Measurements from ENCODE around the gene FBXO24. TPM values are rescaled to one million over a fixed set of nuclear protein-coding genes. Genes with fewer than 3 reads are reported as not detected.

FBXO24 gene
- total RNA-seq, 2 donors from 2014 or later, result 1.5 to 5.6 TPM

- no peaks in the 10 kb centered on the region for H3K36me3 Mint-ChIP-seq (ENCODE audit: low read depth)
- peaks cover 4% of the 10 kb centered on the region for H3K4me1 Mint-ChIP-seq
- no peak overlapping the region for H3K27ac Mint-ChIP-seq
- no peaks in the 10 kb centered on the region for H3K27me3 Mint-ChIP-seq
- no peaks in the 10 kb centered on the region for H3K9me3 Mint-ChIP-seq
- H3K4me3 Mint-ChIP-seq, result peak overlapping the region; percentile 86
- peak; percentile 46 for ATAC-seq (replicated peaks)
Measured at GRCh38 chr7:100604976-100605911, 19.1 kb downstream of the FBXO24 start.

DNA sequence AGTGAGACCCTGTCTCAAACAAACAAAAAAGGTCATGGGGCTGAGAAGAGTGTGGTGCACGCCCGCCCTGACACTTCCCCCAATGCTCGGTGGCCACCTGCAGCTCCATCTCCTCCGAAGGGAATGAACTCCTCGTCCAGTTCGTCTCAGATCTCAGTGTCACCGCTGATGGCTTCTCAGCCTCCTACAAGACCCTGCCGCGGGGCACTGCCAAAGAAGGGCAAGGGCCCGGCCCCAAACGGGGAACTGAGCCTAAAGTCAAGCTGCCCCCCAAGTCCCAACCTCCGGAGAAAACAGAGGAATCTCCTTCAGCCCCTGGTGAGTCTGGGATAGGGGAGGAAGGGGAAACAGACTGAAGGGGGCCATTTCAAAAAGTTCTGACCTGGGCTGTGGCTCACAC lies 20.2 kb downstream of the FBXO24 start:
- Mint-ChIP-seq H3K4me1 (peaks cover 4% of the 10 kb centered on the region), H3K27me3 (no peaks in the 10 kb centered on the region), H3K27ac (no peak overlapping the region), H3K36me3 (ENCODE audit: low read depth) (no peaks in the 10 kb centered on the region), H3K4me3 (peak overlapping the region; percentile 86), H3K9me3 (no peaks in the 10 kb centered on the region)
- ATAC-seq (replicated peaks), result no peak

DNA sequence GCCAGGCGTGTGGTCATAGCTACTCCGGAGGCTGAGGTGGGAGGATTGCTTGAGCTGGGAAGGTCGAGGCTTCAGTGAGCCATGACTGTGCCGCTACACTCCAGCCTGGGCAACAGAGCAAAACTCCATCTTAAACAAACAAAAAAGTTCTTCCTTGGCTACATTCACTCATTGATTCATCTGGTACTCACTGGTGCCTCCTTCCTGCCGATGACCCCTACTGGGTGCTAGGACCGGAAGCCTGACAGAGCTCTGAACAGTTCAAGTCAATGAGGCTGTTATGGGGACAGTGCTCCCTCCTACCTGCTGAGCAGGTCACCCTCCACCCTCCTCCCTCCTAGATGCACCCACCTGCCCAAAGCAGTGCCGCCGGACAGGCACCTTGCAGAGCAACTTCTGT lies 21.0 kb downstream of the FBXO24 start:
- Mint-ChIP-seq H3K9me3 (no peaks in the 10 kb centered on the region), H3K4me3 (no peak overlapping the region), H3K27ac (no peak overlapping the region)

GRCh38 chr7:100609958-100610357 lies 23.8 kb downstream of the FBXO24 start:
- no peak overlapping the region for H3K27ac Mint-ChIP-seq
- peaks cover 6% of the 10 kb centered on the region for H3K36me3 Mint-ChIP-seq (ENCODE audit: low read depth)
- H3K27me3 Mint-ChIP-seq, result no peaks in the 10 kb centered on the region
- no peak for ATAC-seq (replicated peaks)
- peak overlapping the region; percentile 92 for H3K4me3 Mint-ChIP-seq
- no peaks in the 10 kb centered on the region for H3K9me3 Mint-ChIP-seq
- H3K4me1 Mint-ChIP-seq, result peaks cover 6% of the 10 kb centered on the region

More for the DNA sequence above, 21.0 kb downstream of the FBXO24 start:
- no peak for ATAC-seq (replicated peaks)
- Mint-ChIP-seq H3K36me3 (ENCODE audit: low read depth) (peaks cover 5% of the 10 kb centered on the region), H3K27me3 (no peaks in the 10 kb centered on the region), H3K4me1 (peaks cover 4% of the 10 kb centered on the region)

- H3K36me3 Mint-ChIP-seq (ENCODE audit: low read depth), result peaks cover 6% of the 10 kb centered on the region
- H3K27ac Mint-ChIP-seq, result peak within 1 kb of the TSS; percentile 95
- H3K9me3 Mint-ChIP-seq, result no peaks in the 10 kb centered on the region
- ATAC-seq (replicated peaks), result peak; percentile 93
- H3K4me3 Mint-ChIP-seq, result peak within 1 kb of the TSS; percentile 92
- peaks cover 6% of the 10 kb centered on the region for H3K4me1 Mint-ChIP-seq
- no peaks in the 10 kb centered on the region for H3K27me3 Mint-ChIP-seq
Measured at GRCh38 chr7:100611983-100612729, 26.0 kb downstream of the FBXO24 start, which contains the start of gene MOSPD3. Gene MOSPD3, plus strand, starts transcription at chr7:100612540. Its CDS starts 252 bp downstream, at chr7:100612792.

- Mint-ChIP-seq H3K27me3 (no peaks in the 10 kb centered on the region), H3K4me1 (peaks cover 6% of the 10 kb centered on the region), H3K36me3 (ENCODE audit: low read depth) (peaks cover 6% of the 10 kb centered on the region), H3K4me3 (peak overlapping the region; percentile 92), H3K27ac (peak overlapping the region; percentile 95), H3K9me3 (no peaks in the 10 kb centered on the region)
- ATAC-seq (replicated peaks), result peak; percentile 1
Measured at GRCh38 chr7:100612730-100613390, 26.7 kb downstream of the FBXO24 start.

DNA sequence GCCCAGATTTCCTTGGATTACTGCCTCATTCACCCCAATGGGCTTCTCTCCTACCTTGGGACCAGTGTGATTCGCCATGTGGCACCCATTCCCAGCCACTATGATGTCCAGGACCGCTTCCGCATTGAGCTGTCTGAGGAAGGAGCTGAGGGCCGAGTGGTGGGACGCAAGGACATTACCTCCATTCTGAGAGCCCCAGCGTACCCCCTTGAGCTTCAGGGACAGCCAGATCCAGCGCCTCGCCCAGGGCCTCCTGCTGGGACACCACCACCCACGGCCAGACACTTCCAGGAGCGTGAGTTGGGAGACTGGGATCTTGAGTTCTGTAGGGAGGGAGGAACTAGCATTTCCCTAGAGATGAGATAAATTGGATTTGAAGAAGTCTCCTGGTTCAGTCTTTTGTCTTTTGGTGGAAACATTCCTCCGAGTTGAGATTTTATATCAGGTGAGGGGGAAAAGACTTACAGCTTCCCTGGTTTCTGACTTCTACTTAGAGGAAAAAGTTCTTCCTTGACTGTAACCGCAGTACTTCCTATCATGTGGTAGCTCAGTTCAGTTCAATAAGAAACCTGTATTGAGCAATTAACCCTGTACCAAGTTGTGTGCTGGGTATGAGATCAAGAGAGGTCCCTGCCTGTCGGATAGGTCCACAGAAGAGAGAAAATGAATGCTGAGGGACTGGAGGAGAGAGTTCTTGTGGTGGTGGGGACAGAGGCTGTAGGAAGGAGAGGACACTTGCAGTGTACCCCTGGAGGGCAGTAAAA lies 27.5 kb downstream of the FBXO24 start:
- Mint-ChIP-seq H3K4me3 (peak overlapping the region; percentile 92), H3K36me3 (ENCODE audit: low read depth) (peaks cover 6% of the 10 kb centered on the region), H3K4me1 (peaks cover 6% of the 10 kb centered on the region), H3K27me3 (no peaks in the 10 kb centered on the region), H3K9me3 (no peaks in the 10 kb centered on the region), H3K27ac (peak overlapping the region; percentile 10)
- ATAC-seq (replicated peaks), result no peak

GRCh38 chr7:100614308-100614861 lies 28.3 kb downstream of the FBXO24 start:
- Mint-ChIP-seq H3K4me3 (peak overlapping the region; percentile 92), H3K4me1 (peaks cover 6% of the 10 kb centered on the region), H3K27me3 (no peaks in the 10 kb centered on the region), H3K27ac (peak overlapping the region; percentile 10), H3K36me3 (ENCODE audit: low read depth) (peaks cover 6% of the 10 kb centered on the region), H3K9me3 (no peaks in the 10 kb centered on the region)
- ATAC-seq (replicated peaks), result no peak

DNA sequence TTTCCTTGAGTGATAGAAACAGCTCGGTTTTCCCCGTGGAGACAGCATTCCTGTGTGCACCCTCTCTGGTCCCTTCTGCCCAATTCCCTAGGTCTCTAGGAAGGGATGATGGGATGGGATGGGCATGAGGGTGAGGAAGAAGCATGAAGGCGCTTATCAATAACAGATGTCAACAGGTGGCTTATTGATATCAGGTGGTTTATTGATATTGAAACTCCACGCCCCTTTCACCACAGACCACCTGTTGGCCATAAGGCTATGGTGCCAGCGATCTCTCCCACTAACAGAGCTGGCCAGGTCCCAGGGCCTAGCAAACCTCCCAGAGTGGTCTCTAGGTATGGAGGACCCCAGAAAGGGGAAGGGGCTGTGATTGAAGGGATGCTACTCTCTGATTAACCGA lies 34.1 kb downstream of the FBXO24 start:
- Mint-ChIP-seq H3K4me1 (peaks cover under 1% of the 10 kb centered on the region), H3K27me3 (no peaks in the 10 kb centered on the region), H3K9me3 (no peaks in the 10 kb centered on the region), H3K27ac (no peak overlapping the region), H3K4me3 (no peak overlapping the region), H3K36me3 (ENCODE audit: low read depth) (peaks cover 14% of the 10 kb centered on the region)
- ATAC-seq (replicated peaks), result no peak

DNA sequence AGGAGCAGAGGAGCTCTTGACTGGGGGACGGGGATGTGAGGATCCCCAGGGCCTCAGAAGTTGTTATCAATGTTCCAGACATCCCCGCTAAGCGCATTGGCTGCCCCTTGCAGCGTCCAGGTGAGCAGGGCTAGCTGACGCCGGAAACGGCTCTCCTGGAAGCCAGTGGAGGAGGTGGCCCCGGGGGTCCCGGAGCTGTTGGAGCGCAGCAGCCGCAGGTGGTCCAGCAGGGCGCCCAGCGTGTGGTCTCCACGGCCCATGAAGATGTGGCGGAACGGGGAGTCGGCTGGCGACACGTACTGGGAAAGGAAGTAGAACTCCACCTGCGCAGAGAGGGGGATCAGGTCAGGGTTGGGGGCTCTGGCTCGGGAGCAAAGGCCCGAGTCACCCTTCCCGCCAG lies 34.7 kb downstream of the FBXO24 start:
- H3K4me1 Mint-ChIP-seq, result peaks cover 6% of the 10 kb centered on the region
- H3K27me3 Mint-ChIP-seq, result no peaks in the 10 kb centered on the region
- H3K36me3 Mint-ChIP-seq (ENCODE audit: low read depth), result peaks cover 14% of the 10 kb centered on the region

GRCh38 chr7:100621554-100621953 lies 35.4 kb downstream of the FBXO24 start:
- no peak overlapping the region for H3K27ac Mint-ChIP-seq
- no peak overlapping the region for H3K4me3 Mint-ChIP-seq
- H3K4me1 Mint-ChIP-seq, result peaks cover 8% of the 10 kb centered on the region
- no peak for ATAC-seq (replicated peaks)
- H3K36me3 Mint-ChIP-seq (ENCODE audit: low read depth), result peaks cover 14% of the 10 kb centered on the region
- no peaks in the 10 kb centered on the region for H3K9me3 Mint-ChIP-seq
- H3K27me3 Mint-ChIP-seq, result no peaks in the 10 kb centered on the region

More for the DNA sequence above, 34.7 kb downstream of the FBXO24 start:
- no peak for ATAC-seq (replicated peaks)
- Mint-ChIP-seq H3K4me3 (no peak overlapping the region), H3K9me3 (no peaks in the 10 kb centered on the region), H3K27ac (no peak overlapping the region)

DNA sequence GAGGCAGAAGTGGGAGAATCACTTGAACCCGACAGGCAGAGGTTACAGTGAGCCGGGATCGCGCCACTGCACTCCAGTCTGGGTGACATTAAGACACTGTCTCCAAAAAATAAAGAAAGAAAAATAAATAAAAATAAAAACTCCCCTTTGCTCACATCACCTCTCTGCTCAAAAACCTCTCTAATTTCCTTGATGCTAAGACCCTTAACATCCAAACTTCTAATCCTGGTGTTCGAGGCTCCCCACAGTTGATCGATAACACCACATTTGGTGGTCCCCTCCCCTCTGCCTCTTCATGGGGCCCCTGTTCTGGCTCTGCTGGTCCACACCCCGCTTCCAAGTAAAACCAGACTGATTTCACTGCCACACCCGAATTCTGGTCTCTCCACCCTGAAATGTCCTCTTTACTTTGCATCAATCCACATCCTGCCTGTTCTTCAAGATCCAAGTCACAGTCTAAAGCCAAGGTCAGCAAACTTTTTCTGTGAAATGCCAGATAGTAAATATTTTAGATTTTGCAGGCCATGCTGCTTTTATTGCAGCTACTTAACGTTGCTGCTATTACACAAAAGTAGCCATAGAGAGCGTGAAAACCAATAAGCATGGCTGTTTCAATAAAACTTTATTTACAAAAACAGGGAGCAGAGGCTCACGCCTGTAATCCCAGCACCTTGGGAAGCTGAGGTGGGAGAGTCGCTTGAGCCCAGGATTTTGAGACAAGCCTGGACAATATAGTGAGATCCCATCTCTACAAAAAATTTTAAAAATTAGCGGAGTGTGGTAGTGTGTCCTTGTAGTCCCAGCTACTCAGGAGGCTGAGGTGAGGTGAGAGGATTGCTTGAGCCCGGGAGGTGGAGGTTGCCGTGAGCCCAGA lies 38.1 kb downstream of the FBXO24 start:
- no peak for ATAC-seq (replicated peaks)
- no peak overlapping the region for H3K27ac Mint-ChIP-seq
- peaks cover 21% of the 10 kb centered on the region for H3K36me3 Mint-ChIP-seq (ENCODE audit: low read depth)
- H3K4me3 Mint-ChIP-seq, result no peak overlapping the region
- H3K27me3 Mint-ChIP-seq, result no peaks in the 10 kb centered on the region
- no peaks in the 10 kb centered on the region for H3K9me3 Mint-ChIP-seq
- H3K4me1 Mint-ChIP-seq, result peaks cover 8% of the 10 kb centered on the region

DNA sequence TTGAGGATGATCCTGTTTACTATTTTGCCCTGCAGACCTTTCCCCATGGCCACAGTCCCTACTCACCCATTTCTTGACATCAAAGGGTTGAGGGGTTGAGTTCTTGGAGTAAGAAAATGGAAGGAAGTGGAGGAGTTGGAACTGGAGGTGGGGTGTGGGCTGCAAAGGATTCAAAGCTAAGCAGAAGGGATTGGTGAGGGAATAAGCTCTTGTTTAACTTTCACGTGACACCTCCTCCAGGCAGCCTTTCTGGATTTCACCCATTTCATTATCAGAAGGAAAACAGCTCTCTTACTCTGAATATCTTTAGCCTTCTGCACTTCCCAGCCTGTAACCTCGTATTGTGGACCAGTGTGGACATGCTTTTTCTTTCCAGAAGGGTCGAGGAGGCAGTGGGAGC lies 39.9 kb downstream of the FBXO24 start:
- no peak for ATAC-seq (replicated peaks)
- H3K36me3 Mint-ChIP-seq (ENCODE audit: low read depth), result peaks cover 33% of the 10 kb centered on the region
- H3K4me1 Mint-ChIP-seq, result peaks cover 13% of the 10 kb centered on the region
- no peaks in the 10 kb centered on the region for H3K27me3 Mint-ChIP-seq
- H3K4me3 Mint-ChIP-seq, result peak overlapping the region; percentile 64
- no peaks in the 10 kb centered on the region for H3K9me3 Mint-ChIP-seq
- peak overlapping the region; percentile 46 for H3K27ac Mint-ChIP-seq
